ENCODE measurements around the gene TSGA10. TPM values are rescaled to one million over a fixed set of nuclear protein-coding genes. Genes with fewer than 3 reads are reported as not detected.

Gene TSGA10
- total and polyA plus RNA-seq, 8 donors, result 3.7 to 19.8 (median 15.3) TPM

- ATAC-seq, result no peak
- H3K4me3 ChIP-seq, result no peak overlapping the region
- intact Hi-C loops (cut with DNase I), result no loop called here
Measured at GRCh38 chr2:99104006-99104405, 50.7 kb downstream of the TSGA10 start.

GRCh38 chr2:99101697-99102096 is 53.0 kb downstream of the TSGA10 start:
- no peak for TF ChIP-seq CTCF (IDR thresholded peaks at IDR 0.05)
- DNase-seq, result peak in 1 of 4 donors; percentile 28
- intact Hi-C loops (cut with DNase I), result no loop called here
- ATAC-seq, result peak; percentile 76
- Histone ChIP-seq H3K36me3 (no peaks in the 10 kb centered on the region), H3K9me3 (no peaks in the 10 kb centered on the region), H3K27me3 (no peaks in the 10 kb centered on the region), H3K4me1 (no peaks in the 10 kb centered on the region), H3K27ac (no peak overlapping the region), H3K4me3 (no peak overlapping the region)

More at GRCh38 chr2:99104006-99104405, 50.7 kb downstream of the TSGA10 start:
- Histone ChIP-seq H3K4me1 (no peaks in the 10 kb centered on the region), H3K36me3 (no peaks in the 10 kb centered on the region), H3K27ac (no peak overlapping the region), H3K9me3 (no peaks in the 10 kb centered on the region), H3K27me3 (no peaks in the 10 kb centered on the region)
- no peak for DNase-seq
- no peak for TF ChIP-seq CTCF (IDR thresholded peaks at IDR 0.05)

- H3K27me3 ChIP-seq, result no peaks in the 10 kb centered on the region
- no peak overlapping the region for H3K27ac ChIP-seq
- intact Hi-C loops (cut with DNase I), result no loop called here
- no peaks in the 10 kb centered on the region for H3K36me3 ChIP-seq
- TF ChIP-seq CTCF (IDR thresholded peaks at IDR 0.05), result no peak
- DNase-seq, result no peak
- no peak overlapping the region for H3K4me3 ChIP-seq
- no peaks in the 10 kb centered on the region for H3K4me1 ChIP-seq
- no peak for ATAC-seq
- peaks cover 0 to 11% of the 10 kb centered on the region in 2 donors for H3K9me3 ChIP-seq
Measured at GRCh38 chr2:99096728-99097127, 58.0 kb downstream of the TSGA10 start.

- no peak for TF ChIP-seq CTCF (IDR thresholded peaks at IDR 0.05)
- Histone ChIP-seq H3K4me3 (no peak overlapping the region), H3K9me3 (peaks cover 0 to under 1% of the 10 kb centered on the region in 2 donors), H3K36me3 (no peaks in the 10 kb centered on the region), H3K27me3 (no peaks in the 10 kb centered on the region), H3K4me1 (no peaks in the 10 kb centered on the region), H3K27ac (no peak overlapping the region)
- intact Hi-C loops (cut with DNase I), result no loop called here
- DNase-seq (no peak), ATAC-seq (no peak)
Measured at GRCh38 chr2:99088017-99088416, 66.7 kb downstream of the TSGA10 start.

GRCh38 chr2:99086385-99086784 is 68.4 kb downstream of the TSGA10 start:
- no peaks in the 10 kb centered on the region for H3K36me3 ChIP-seq
- H3K27me3 ChIP-seq, result no peaks in the 10 kb centered on the region
- no peak for TF ChIP-seq CTCF (IDR thresholded peaks at IDR 0.05)
- intact Hi-C loops (cut with DNase I), result no loop called here
- H3K4me3 ChIP-seq, result no peak overlapping the region
- no peaks in the 10 kb centered on the region for H3K4me1 ChIP-seq
- ATAC-seq (no peak), DNase-seq (no peak)
- H3K9me3 ChIP-seq, result no peaks in the 10 kb centered on the region
- no peak overlapping the region for H3K27ac ChIP-seq

Data from left lung (tissue), 10 donors.